GM23338 (cell line): ENCODE data around the gene JAKMIP2. TPM values are rescaled to one million over a fixed set of nuclear protein-coding genes. Genes with fewer than 3 reads are reported as not detected.

Experiments used
- ATAC-seq: fragments of 200-7000 bp; cut with Tn5 transposase; 3 replicates; pipeline ENCODE4 v1.9.1; 2020
- DNase-seq: peaks from one replicate; pipeline ENCODE4 v3.0.0-alpha.2; 2015; ENCODE audit warnings: low spot score
- H2AFZ ChIP-seq: fragments of 200-600 bp; sonication (generic); 2 replicates; pipeline ENCODE4 v1.8.0; 2016; ENCODE audit warnings: antibody characterized with exemption, mild to moderate bottlenecking, moderate library complexity
- H3F3A ChIP-seq: fragments of 200-600 bp; sonication (generic); replicated peaks from 2 replicates; pipeline ENCODE4 v1.8.0; 2017; ENCODE audit warnings: antibody characterized with exemption, mixed run types, low read depth
- H3K27ac ChIP-seq: fragments of 200-600 bp; sonication (generic); 2 replicates; pipeline ENCODE4 v1.6.1; 2016; ENCODE audit warnings: low read depth
- H3K27me3 ChIP-seq: fragments of 200-600 bp; sonication (generic); 2 replicates; pipeline ENCODE4 v1.8.0; 2016; ENCODE audit warnings: mild to moderate bottlenecking, mixed run types, moderate library complexity; ENCODE audit not compliant: insufficient read depth
- H3K36me3 ChIP-seq: fragments of 200-600 bp; sonication (generic); 2 replicates; pipeline ENCODE4 v1.8.0; 2016; ENCODE audit warnings: mild to moderate bottlenecking; ENCODE audit not compliant: insufficient read depth
- H3K4me1 ChIP-seq: fragments of 200-600 bp; sonication (generic); 2 replicates; pipeline ENCODE4 v1.8.0; 2016; ENCODE audit warnings: mild to moderate bottlenecking, moderate library complexity; ENCODE audit not compliant: insufficient read depth
- H3K4me2 ChIP-seq: fragments of 200-600 bp; sonication (generic); 2 replicates; pipeline ENCODE4 v1.7.1; 2017; ENCODE audit warnings: mixed run types
- H3K4me3 ChIP-seq: fragments of 200-600 bp; sonication (generic); 2 replicates; pipeline ENCODE4 v1.6.1; 2016; ENCODE audit warnings: mixed run types
- H3K79me2 ChIP-seq: fragments of 200-600 bp; sonication (generic); replicated peaks from 2 replicates; pipeline ENCODE4 v1.8.0; 2017; ENCODE audit warnings: mild to moderate bottlenecking; ENCODE audit not compliant: insufficient read depth
- H3K9me2 ChIP-seq: fragments of 200-600 bp; sonication (generic); 2 replicates; pipeline ENCODE4 v1.8.0; 2017; ENCODE audit not compliant: insufficient read depth
- H4K20me1 ChIP-seq: fragments of 200-600 bp; sonication (generic); replicated peaks from 2 replicates; pipeline ENCODE4 v1.8.0; 2017; ENCODE audit warnings: mild to moderate bottlenecking; ENCODE audit not compliant: insufficient read depth
- H3K27ac Mint-ChIP-seq: 2 replicates; pipeline ENCODE4 v1.8.0; 2020; ENCODE audit warnings: inconsistent platforms, mild to moderate bottlenecking, moderate library complexity, mixed read lengths
- H3K27me3 Mint-ChIP-seq: 3 replicates; pipeline ENCODE4 v1.8.0; 2022; ENCODE audit warnings: low read depth, mild to moderate bottlenecking, moderate library complexity, mixed read lengths, inconsistent platforms; ENCODE audit not compliant: insufficient read depth, poor library complexity
- H3K36me3 Mint-ChIP-seq: 3 replicates; pipeline ENCODE4 v1.8.0; 2021; ENCODE audit warnings: low read depth, mild to moderate bottlenecking, inconsistent platforms, moderate library complexity, mixed read lengths
- H3K4me1 Mint-ChIP-seq: 3 replicates; pipeline ENCODE4 v1.8.0; 2020; ENCODE audit warnings: mild to moderate bottlenecking, inconsistent platforms, mixed read lengths
- H3K4me3 Mint-ChIP-seq: 3 replicates; pipeline ENCODE4 v1.8.0; 2021; ENCODE audit warnings: moderate library complexity, mild to moderate bottlenecking, inconsistent platforms, mixed read lengths
- H3K9me3 Mint-ChIP-seq: 3 replicates; pipeline ENCODE4 v1.8.0; 2020; ENCODE audit warnings: moderate library complexity, mild to moderate bottlenecking, inconsistent platforms, mixed read lengths
- CREB1 ChIP-seq: fragments of 250-450 bp; sonication (Bioruptor Pico); IDR thresholded peaks from 2 replicates; pipeline ENCODE4 v1.5.0; 2020; ENCODE audit warnings: low read depth, mild to moderate bottlenecking, moderate library complexity
- EZH2phosphoT487 ChIP-seq: fragments of 200-600 bp; sonication (generic); IDR thresholded peaks from one replicate; pipeline ENCODE4 v1.8.1; 2018; ENCODE audit warnings: antibody characterized with exemption; ENCODE audit not compliant: unreplicated experiment
- JUNB ChIP-seq: IDR thresholded peaks from one replicate; pipeline ENCODE4 v1.6.1; 2016; ENCODE audit warnings: antibody characterized with exemption; ENCODE audit not compliant: unreplicated experiment
- NANOG ChIP-seq: IDR thresholded peaks from 2 replicates; pipeline ENCODE4 v1.6.1; 2016; ENCODE audit warnings: antibody characterized with exemption, borderline replicate concordance
- POLR2AphosphoS5 ChIP-seq: IDR thresholded peaks from 2 replicates; pipeline ENCODE4 v1.6.1; 2016; ENCODE audit warnings: antibody characterized with exemption, low read depth
- ZNF114 ChIP-seq: fragments of 250-450 bp; sonication (Bioruptor Pico); IDR thresholded peaks from 2 replicates; pipeline ENCODE4 v1.5.0; 2020; ENCODE audit warnings: mild to moderate bottlenecking, moderate library complexity
- polyA plus RNA-seq: library from polyadenylated mRNA; unstranded; fragments of >200 nt; fragmentation: Nextera tagmentation; extraction: Ambion mirVana; gene quantifications from 2 replicates; pipeline ENCODE4 v1.2.1, GENCODE V29; 2016
- total RNA-seq: library from RNA; depleted of rRNA; stranded (reverse); fragments of >200 nt; shearing (Covaris generic); gene quantifications from 2 replicates; pipeline ENCODE4 v1.2.3, GENCODE V29; 2014
- TF ChIP-seq, protein P1 (sequence below), 2 experiments: fragments of 200-600 bp in 1 of 2; sonication (generic) in 1 of 2; conservative IDR thresholded peaks; 2 replicates each; pipeline versions ENCODE4 v1.5.1 to v1.6.1; 2016 to 2017; ENCODE audit warnings: antibody characterized with exemption in 2 of 2, low read depth in 2 of 2, mild to moderate bottlenecking in 2 of 2, moderate library complexity in 1 of 2
- TF ChIP-seq, protein P2 (sequence below): IDR thresholded peaks from 2 replicates; pipeline ENCODE4 v1.6.1; 2016; ENCODE audit warnings: antibody characterized with exemption
- TF ChIP-seq, protein P3 (sequence below): IDR thresholded peaks from one replicate; pipeline ENCODE4 v1.6.1; 2018; ENCODE audit warnings: antibody characterized with exemption; ENCODE audit not compliant: unreplicated experiment
- TF ChIP-seq, protein P4 (sequence below): fragments of 250-450 bp; sonication (Bioruptor Pico); IDR thresholded peaks from 2 replicates; pipeline ENCODE4 v1.5.0; 2020; ENCODE audit warnings: mild to moderate bottlenecking, moderate library complexity

The JAKMIP2 gene
- total and polyA plus RNA-seq, 2 experiments from 2014 or later: 20.5 to 27.2 TPM

DNA sequence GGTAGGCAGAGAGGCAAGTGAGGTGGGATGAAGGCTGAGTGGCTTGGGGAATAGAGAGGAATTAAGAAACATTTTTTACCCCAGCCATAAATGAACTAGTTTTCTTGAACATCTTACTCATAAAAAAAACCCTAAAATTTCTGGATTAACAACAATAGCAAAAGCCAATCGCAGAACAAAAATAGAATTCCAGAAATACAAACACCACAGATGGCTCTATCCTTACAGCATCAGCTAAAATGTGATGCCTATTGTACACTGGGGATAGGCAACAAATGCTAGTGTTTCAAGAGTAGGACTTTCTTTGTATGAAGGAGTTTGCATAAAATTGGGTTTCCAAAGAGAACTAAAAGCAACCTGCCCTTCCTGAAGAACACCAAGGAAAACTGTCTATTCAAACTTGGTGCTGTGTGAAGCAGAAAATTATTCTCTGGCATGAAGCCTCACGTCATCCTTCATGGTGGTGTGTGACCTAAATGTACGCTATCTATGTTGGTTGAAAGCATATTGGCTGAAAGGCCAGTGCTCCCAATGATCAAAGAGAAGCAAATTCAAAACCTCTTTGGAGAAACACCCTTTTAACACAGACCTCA lies 82.9 kb downstream of the JAKMIP2 start:
- Histone ChIP-seq H3K9me2 (no peaks in the 10 kb centered on the region), H3F3A (no peaks in the 10 kb centered on the region), H4K20me1 (no peaks in the 10 kb centered on the region; the same call in 1 of the 2 replicates), H3K27me3 (no peaks in the 10 kb centered on the region), H2AFZ (no peak overlapping the region), H3K79me2 (peaks cover 7% of the 10 kb centered on the region; the same call in 1 of the 2 replicates), H3K4me1 (no peaks in the 10 kb centered on the region; the same call in 1 of the 2 replicates), H3K36me3 (peaks cover 9% of the 10 kb centered on the region), H3K27ac (no peak overlapping the region), H3K4me2 (no peak overlapping the region), H3K4me3 (no peak overlapping the region)
- no peak for TF ChIP-seq NANOG
- TF ChIP-seq, protein P1, sequence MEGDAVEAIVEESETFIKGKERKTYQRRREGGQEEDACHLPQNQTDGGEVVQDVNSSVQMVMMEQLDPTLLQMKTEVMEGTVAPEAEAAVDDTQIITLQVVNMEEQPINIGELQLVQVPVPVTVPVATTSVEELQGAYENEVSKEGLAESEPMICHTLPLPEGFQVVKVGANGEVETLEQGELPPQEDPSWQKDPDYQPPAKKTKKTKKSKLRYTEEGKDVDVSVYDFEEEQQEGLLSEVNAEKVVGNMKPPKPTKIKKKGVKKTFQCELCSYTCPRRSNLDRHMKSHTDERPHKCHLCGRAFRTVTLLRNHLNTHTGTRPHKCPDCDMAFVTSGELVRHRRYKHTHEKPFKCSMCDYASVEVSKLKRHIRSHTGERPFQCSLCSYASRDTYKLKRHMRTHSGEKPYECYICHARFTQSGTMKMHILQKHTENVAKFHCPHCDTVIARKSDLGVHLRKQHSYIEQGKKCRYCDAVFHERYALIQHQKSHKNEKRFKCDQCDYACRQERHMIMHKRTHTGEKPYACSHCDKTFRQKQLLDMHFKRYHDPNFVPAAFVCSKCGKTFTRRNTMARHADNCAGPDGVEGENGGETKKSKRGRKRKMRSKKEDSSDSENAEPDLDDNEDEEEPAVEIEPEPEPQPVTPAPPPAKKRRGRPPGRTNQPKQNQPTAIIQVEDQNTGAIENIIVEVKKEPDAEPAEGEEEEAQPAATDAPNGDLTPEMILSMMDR (conservative IDR thresholded peaks at IDR 0.05; ENCODE audit: low read depth in 2 of 2): no peak
- TF ChIP-seq ZNF114 (CRISPR knock-in tag): no peak
- TF ChIP-seq, protein P2, sequence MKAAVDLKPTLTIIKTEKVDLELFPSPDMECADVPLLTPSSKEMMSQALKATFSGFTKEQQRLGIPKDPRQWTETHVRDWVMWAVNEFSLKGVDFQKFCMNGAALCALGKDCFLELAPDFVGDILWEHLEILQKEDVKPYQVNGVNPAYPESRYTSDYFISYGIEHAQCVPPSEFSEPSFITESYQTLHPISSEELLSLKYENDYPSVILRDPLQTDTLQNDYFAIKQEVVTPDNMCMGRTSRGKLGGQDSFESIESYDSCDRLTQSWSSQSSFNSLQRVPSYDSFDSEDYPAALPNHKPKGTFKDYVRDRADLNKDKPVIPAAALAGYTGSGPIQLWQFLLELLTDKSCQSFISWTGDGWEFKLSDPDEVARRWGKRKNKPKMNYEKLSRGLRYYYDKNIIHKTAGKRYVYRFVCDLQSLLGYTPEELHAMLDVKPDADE: no peak
- no peak for TF ChIP-seq CREB1
- TF ChIP-seq EZH2phosphoT487: no peak
- TF ChIP-seq, protein P3, sequence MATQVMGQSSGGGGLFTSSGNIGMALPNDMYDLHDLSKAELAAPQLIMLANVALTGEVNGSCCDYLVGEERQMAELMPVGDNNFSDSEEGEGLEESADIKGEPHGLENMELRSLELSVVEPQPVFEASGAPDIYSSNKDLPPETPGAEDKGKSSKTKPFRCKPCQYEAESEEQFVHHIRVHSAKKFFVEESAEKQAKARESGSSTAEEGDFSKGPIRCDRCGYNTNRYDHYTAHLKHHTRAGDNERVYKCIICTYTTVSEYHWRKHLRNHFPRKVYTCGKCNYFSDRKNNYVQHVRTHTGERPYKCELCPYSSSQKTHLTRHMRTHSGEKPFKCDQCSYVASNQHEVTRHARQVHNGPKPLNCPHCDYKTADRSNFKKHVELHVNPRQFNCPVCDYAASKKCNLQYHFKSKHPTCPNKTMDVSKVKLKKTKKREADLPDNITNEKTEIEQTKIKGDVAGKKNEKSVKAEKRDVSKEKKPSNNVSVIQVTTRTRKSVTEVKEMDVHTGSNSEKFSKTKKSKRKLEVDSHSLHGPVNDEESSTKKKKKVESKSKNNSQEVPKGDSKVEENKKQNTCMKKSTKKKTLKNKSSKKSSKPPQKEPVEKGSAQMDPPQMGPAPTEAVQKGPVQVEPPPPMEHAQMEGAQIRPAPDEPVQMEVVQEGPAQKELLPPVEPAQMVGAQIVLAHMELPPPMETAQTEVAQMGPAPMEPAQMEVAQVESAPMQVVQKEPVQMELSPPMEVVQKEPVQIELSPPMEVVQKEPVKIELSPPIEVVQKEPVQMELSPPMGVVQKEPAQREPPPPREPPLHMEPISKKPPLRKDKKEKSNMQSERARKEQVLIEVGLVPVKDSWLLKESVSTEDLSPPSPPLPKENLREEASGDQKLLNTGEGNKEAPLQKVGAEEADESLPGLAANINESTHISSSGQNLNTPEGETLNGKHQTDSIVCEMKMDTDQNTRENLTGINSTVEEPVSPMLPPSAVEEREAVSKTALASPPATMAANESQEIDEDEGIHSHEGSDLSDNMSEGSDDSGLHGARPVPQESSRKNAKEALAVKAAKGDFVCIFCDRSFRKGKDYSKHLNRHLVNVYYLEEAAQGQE: no peak
- TF ChIP-seq POLR2AphosphoS5: no peak
- no peak for TF ChIP-seq JUNB
- TF ChIP-seq, protein P4, sequence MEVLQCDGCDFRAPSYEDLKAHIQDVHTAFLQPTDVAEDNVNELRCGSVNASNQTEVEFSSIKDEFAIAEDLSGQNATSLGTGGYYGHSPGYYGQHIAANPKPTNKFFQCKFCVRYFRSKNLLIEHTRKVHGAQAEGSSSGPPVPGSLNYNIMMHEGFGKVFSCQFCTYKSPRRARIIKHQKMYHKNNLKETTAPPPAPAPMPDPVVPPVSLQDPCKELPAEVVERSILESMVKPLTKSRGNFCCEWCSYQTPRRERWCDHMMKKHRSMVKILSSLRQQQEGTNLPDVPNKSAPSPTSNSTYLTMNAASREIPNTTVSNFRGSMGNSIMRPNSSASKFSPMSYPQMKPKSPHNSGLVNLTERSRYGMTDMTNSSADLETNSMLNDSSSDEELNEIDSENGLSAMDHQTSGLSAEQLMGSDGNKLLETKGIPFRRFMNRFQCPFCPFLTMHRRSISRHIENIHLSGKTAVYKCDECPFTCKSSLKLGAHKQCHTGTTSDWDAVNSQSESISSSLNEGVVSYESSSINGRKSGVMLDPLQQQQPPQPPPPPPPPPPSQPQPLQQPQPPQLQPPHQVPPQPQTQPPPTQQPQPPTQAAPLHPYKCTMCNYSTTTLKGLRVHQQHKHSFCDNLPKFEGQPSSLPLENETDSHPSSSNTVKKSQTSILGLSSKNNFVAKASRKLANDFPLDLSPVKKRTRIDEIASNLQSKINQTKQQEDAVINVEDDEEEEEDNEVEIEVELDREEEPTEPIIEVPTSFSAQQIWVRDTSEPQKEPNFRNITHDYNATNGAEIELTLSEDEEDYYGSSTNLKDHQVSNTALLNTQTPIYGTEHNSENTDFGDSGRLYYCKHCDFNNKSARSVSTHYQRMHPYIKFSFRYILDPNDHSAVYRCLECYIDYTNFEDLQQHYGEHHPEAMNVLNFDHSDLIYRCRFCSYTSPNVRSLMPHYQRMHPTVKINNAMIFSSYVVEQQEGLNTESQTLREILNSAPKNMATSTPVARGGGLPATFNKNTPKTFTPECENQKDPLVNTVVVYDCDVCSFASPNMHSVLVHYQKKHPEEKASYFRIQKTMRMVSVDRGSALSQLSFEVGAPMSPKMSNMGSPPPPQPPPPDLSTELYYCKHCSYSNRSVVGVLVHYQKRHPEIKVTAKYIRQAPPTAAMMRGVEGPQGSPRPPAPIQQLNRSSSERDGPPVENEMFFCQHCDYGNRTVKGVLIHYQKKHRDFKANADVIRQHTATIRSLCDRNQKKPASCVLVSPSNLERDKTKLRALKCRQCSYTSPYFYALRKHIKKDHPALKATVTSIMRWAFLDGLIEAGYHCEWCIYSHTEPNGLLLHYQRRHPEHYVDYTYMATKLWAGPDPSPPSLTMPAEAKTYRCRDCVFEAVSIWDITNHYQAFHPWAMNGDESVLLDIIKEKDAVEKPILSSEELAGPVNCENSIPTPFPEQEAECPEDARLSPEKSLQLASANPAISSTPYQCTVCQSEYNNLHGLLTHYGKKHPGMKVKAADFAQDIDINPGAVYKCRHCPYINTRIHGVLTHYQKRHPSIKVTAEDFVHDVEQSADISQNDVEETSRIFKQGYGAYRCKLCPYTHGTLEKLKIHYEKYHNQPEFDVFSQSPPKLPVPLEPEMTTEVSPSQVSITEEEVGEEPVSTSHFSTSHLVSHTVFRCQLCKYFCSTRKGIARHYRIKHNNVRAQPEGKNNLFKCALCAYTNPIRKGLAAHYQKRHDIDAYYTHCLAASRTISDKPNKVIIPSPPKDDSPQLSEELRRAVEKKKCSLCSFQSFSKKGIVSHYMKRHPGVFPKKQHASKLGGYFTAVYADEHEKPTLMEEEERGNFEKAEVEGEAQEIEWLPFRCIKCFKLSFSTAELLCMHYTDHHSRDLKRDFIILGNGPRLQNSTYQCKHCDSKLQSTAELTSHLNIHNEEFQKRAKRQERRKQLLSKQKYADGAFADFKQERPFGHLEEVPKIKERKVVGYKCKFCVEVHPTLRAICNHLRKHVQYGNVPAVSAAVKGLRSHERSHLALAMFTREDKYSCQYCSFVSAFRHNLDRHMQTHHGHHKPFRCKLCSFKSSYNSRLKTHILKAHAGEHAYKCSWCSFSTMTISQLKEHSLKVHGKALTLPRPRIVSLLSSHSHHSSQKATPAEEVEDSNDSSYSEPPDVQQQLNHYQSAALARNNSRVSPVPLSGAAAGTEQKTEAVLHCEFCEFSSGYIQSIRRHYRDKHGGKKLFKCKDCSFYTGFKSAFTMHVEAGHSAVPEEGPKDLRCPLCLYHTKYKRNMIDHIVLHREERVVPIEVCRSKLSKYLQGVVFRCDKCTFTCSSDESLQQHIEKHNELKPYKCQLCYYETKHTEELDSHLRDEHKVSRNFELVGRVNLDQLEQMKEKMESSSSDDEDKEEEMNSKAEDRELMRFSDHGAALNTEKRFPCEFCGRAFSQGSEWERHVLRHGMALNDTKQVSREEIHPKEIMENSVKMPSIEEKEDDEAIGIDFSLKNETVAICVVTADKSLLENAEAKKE (CRISPR knock-in tag): no peak
- DNase-seq (no peak), ATAC-seq (no peak)
- Mint-ChIP-seq H3K36me3 (peaks cover 33% of the 10 kb centered on the region), H3K9me3 (peaks cover 30% of the 10 kb centered on the region), H3K4me1 (no peaks in the 10 kb centered on the region), H3K4me3 (no peak overlapping the region), H3K27ac (no peak overlapping the region), H3K27me3 (peaks cover 10% of the 10 kb centered on the region)
